ENCODE data around the gene CST9L.

- TF ChIP-seq CTCF (IDR thresholded peaks at IDR 0.05; ENCODE audit: low read depth, low read length, missing input control): no peak
- TF ChIP-seq HNF4A (conservative IDR thresholded peaks at IDR 0.05): no peak
- no peak for TF ChIP-seq YY1 (IDR thresholded peaks at IDR 0.05)
Measured at GRCh38 chr20:23534801-23535593, 33.3 kb downstream of the CST9L start.

All from liver (tissue), 3 donors.